IMR-90 (cell line): ENCODE measurements around the gene PILRB. TPM values are rescaled to one million over a fixed set of nuclear protein-coding genes. Genes with fewer than 3 reads are reported as not detected.

Experiments
- ATAC-seq: fragments of 200-7000 bp; cut with Tn5 transposase; 2 replicates; pipeline ENCODE4 v1.9.1; 2020; ENCODE audit warnings: low read depth, mild to moderate bottlenecking, moderate library complexity
- BruUV-seq: library from RNA; stranded (reverse); fragments of 400-500 nt; replicated peaks from 2 replicates; lab custom pipeline; 2021; lab: Mats Ljungman, UMichigan
- CTCF ChIA-PET: fragments of 300-600 bp; formaldehyde crosslinking; extraction: SDS; loops from one replicate; lab custom pipeline; 2021; ENCODE audit warnings: antibody characterized with exemption; lab: Yijun Ruan, JAX
- POLR2A ChIA-PET: fragments of 300-600 bp; sonication (Branson Sonifier 250); formaldehyde crosslinking; loops from one replicate; lab custom pipeline; 2022; ENCODE audit warnings: antibody characterized with exemption; ENCODE audit not compliant: unreplicated experiment; lab: Charles Lee
- DNase-seq: peaks from one replicate; pipeline ENCODE4 v3.0.0; 2013
- H2AFZ ChIP-seq: replicated peaks from 2 replicates; pipeline ENCODE3; 2013; ENCODE audit warnings: low read length, mild to moderate bottlenecking; ENCODE audit not compliant: poor library complexity
- H2AK5ac ChIP-seq: 2 replicates; pipeline ENCODE4 v1.6.1; 2013; ENCODE audit warnings: low read depth, low read length, inconsistent platforms
- H2AK9ac ChIP-seq: replicated peaks from 2 replicates; pipeline ENCODE3; 2013; ENCODE audit warnings: mild to moderate bottlenecking, low read depth, low read length, moderate library complexity; ENCODE audit not compliant: poor library complexity
- H2BK120ac ChIP-seq: 2 replicates; pipeline ENCODE4 v1.6.1; 2013; ENCODE audit warnings: low read depth, low read length, inconsistent platforms
- H2BK15ac ChIP-seq: 3 replicates; pipeline ENCODE4 v1.6.1; 2013; ENCODE audit warnings: low read depth, low read length, inconsistent platforms
- H2BK20ac ChIP-seq: 2 replicates; pipeline ENCODE4 v1.6.1; 2013; ENCODE audit warnings: low read depth, mild to moderate bottlenecking, inconsistent platforms, low read length, moderate library complexity
- H2BK5ac ChIP-seq: 2 replicates; pipeline ENCODE4 v1.6.1; 2013; ENCODE audit warnings: mild to moderate bottlenecking, low read depth, low read length, inconsistent platforms; ENCODE audit not compliant: poor library complexity, severe bottlenecking
- H3K14ac ChIP-seq: replicated peaks from 2 replicates; pipeline ENCODE4 v1.6.1; 2013; ENCODE audit warnings: low read depth, low read length, inconsistent platforms
- H3K18ac ChIP-seq: 2 replicates; pipeline ENCODE4 v1.6.1; 2013; ENCODE audit warnings: low read depth, low read length, control low read depth
- H3K23ac ChIP-seq: 2 replicates; pipeline ENCODE4 v1.6.1; 2013; ENCODE audit warnings: low read depth, low read length, inconsistent platforms
- H3K27ac ChIP-seq: 2 replicates; pipeline ENCODE4 v1.5.1; 2013; ENCODE audit warnings: mild to moderate bottlenecking, control low read depth, low read length; ENCODE audit not compliant: insufficient read depth
- H3K27me3 ChIP-seq: 2 replicates; pipeline ENCODE4 v1.6.1; 2013; ENCODE audit warnings: low read length; ENCODE audit not compliant: control insufficient read depth, insufficient read depth
- H3K36me3 ChIP-seq: 2 replicates; pipeline ENCODE4 v1.6.1; 2013; ENCODE audit warnings: low read length, mixed read lengths; ENCODE audit not compliant: control insufficient read depth, insufficient read depth
- H3K4ac ChIP-seq: 2 replicates; pipeline ENCODE4 v1.6.1; 2013; ENCODE audit warnings: low read depth, low read length, inconsistent platforms
- H3K4me1 ChIP-seq: 2 replicates; pipeline ENCODE4 v1.6.1; 2013; ENCODE audit warnings: low read length, mixed read lengths; ENCODE audit not compliant: control insufficient read depth, insufficient read depth
- H3K4me2 ChIP-seq: 2 replicates; pipeline ENCODE4 v1.6.1; 2013; ENCODE audit warnings: low read depth, mild to moderate bottlenecking, control low read depth, low read length, moderate library complexity
- H3K4me3 ChIP-seq: 2 replicates; pipeline ENCODE4 v1.5.1; 2013; ENCODE audit warnings: low read depth, mild to moderate bottlenecking, control low read depth, low read length, moderate library complexity; ENCODE audit not compliant: insufficient read depth
- H3K56ac ChIP-seq: 2 replicates; pipeline ENCODE4 v1.6.1; 2013; ENCODE audit warnings: low read length, inconsistent platforms; ENCODE audit not compliant: insufficient read depth; ENCODE audit errors: extremely low read depth
- H3K79me1 ChIP-seq, 2 experiments: 2 replicates each; pipeline ENCODE4 v1.6.1; 2013; ENCODE audit warnings: low read length in 2 of 2, inconsistent platforms in 1 of 2, low read depth in 1 of 2
- H3K9ac ChIP-seq: 2 replicates; pipeline ENCODE4 v1.6.1; 2013; ENCODE audit warnings: low read depth, low read length, control low read depth
- H3K9me1 ChIP-seq: 2 replicates; pipeline ENCODE4 v1.6.1; 2013; ENCODE audit warnings: low read length, inconsistent platforms; ENCODE audit not compliant: insufficient read depth
- H3K9me3 ChIP-seq: 2 replicates; pipeline ENCODE4 v1.6.1; 2013; ENCODE audit warnings: low read length; ENCODE audit not compliant: control insufficient read depth, insufficient read depth
- H4K20me1 ChIP-seq: 2 replicates; pipeline ENCODE4 v1.6.1; 2013; ENCODE audit warnings: low read length, inconsistent platforms; ENCODE audit not compliant: insufficient read depth
- H4K5ac ChIP-seq: 2 replicates; pipeline ENCODE4 v1.6.1; 2013; ENCODE audit warnings: mild to moderate bottlenecking, low read depth, low read length, control low read depth
- H4K8ac ChIP-seq, 2 experiments: 2 replicates each; pipeline ENCODE4 v1.6.1; 2013; ENCODE audit warnings: low read depth in 2 of 2, low read length in 2 of 2, control low read depth in 1 of 2, inconsistent platforms in 1 of 2
- H4K91ac ChIP-seq: 2 replicates; pipeline ENCODE4 v1.6.1; 2013; ENCODE audit warnings: low read depth, low read length, inconsistent platforms; ENCODE audit not compliant: insufficient read depth
- BHLHE40 ChIP-seq: fragments of 150-350 bp; IDR thresholded peaks from 2 replicates; pipeline ENCODE4 v1.6.1; 2016; ENCODE audit warnings: mild to moderate bottlenecking, low read depth, low read length
- FOS ChIP-seq: fragments of 150-350 bp; IDR thresholded peaks from 2 replicates; pipeline ENCODE4 v1.6.1; 2016; ENCODE audit warnings: low read depth, low read length
- MAFK ChIP-seq: IDR thresholded peaks from 2 replicates; pipeline ENCODE4 v1.6.1; 2012; ENCODE audit warnings: low read depth, low read length, improper control_type of control experiment
- MXI1 ChIP-seq: IDR thresholded peaks from 2 replicates; pipeline ENCODE4 v1.6.1; 2012; ENCODE audit warnings: low read depth, mild to moderate bottlenecking, low read length, moderate library complexity, borderline replicate concordance
- NFE2L2 ChIP-seq: fragments of 150-350 bp; IDR thresholded peaks from 2 replicates; pipeline ENCODE4 v1.6.1; 2016; ENCODE audit warnings: low read depth, mild to moderate bottlenecking, low read length
- RAD21 ChIP-seq: IDR thresholded peaks from 2 replicates; pipeline ENCODE4 v1.6.1; 2012; ENCODE audit warnings: low read length, improper control_type of control experiment
- RCOR1 ChIP-seq: IDR thresholded peaks from 2 replicates; pipeline ENCODE4 v1.6.1; 2012; ENCODE audit warnings: mild to moderate bottlenecking, low read length, improper control_type of control experiment; ENCODE audit not compliant: insufficient replicate concordance
- USF2 ChIP-seq: fragments of 150-350 bp; IDR thresholded peaks from 2 replicates; pipeline ENCODE4 v1.6.1; 2017; ENCODE audit warnings: mild to moderate bottlenecking, antibody characterized with exemption, low read length, low read depth
- WGBS, 2 experiments: methylation state at CpG; one replicate each; pipeline versions ENCODE4 v1.1.5 to v1.1.7; 2013; ENCODE audit warnings: missing lambda C conversion rate in 2 of 2; ENCODE audit not compliant: insufficient read length in 1 of 2; ENCODE audit errors: extremely low coverage in 2 of 2; 5-methylcytosine and 5-hydroxymethylcytosine counted together
- dilution Hi-C: fragments of 300-500 bp; cut with HindIII; formaldehyde crosslinking; loops from one replicate; pipeline ENCODE4 v1.14.3; 2018; ENCODE audit warnings: low sequenced_read_pairs; ENCODE audit not compliant: unreplicated experiment
- in situ Hi-C: fragments of 300-500 bp; cut with MboI; formaldehyde crosslinking; loops from 3 replicates; pipeline ENCODE4 v1.14.3; 2019; ENCODE audit warnings: low sequenced_read_pairs, inconsistent platforms, mixed read lengths
- intact Hi-C: fragments of 100-400 bp; cut with micrococcal nuclease; formaldehyde crosslinking; loops from 2 replicates; pipeline ENCODE4 v1.10.0; 2022
- polyA plus RNA-seq, 3 experiments: library from polyadenylated mRNA; depleted of rRNA; stranded (reverse); fragments of >200 nt; gene quantifications; 2 replicates each; pipeline ENCODE4 v1.2.3, GENCODE V29; 2012; ENCODE audit warnings: low replicate concordance in 1 of 3
- total RNA-seq: library from RNA; depleted of rRNA; stranded (reverse); fragments of >200 nt; gene quantifications from 2 replicates; pipeline ENCODE4 v1.2.3, GENCODE V29; 2012
- TF ChIP-seq, protein P1 (sequence below): conservative IDR thresholded peaks from 2 replicates; pipeline ENCODE4 v1.5.1; 2012; ENCODE audit warnings: mild to moderate bottlenecking, low read depth, low read length, improper control_type of control experiment
- TF ChIP-seq, protein P2 (sequence below): fragments of 150-350 bp; IDR thresholded peaks from 2 replicates; pipeline ENCODE4 v1.6.1; 2016; ENCODE audit warnings: low read depth, mild to moderate bottlenecking, low read length, moderate library complexity, borderline replicate concordance

The PILRB gene
- total and polyA plus RNA-seq, 2 of the 4 experiments (the other 2 are of a cell fraction), result 3.4 to 22.2 TPM

DNA sequence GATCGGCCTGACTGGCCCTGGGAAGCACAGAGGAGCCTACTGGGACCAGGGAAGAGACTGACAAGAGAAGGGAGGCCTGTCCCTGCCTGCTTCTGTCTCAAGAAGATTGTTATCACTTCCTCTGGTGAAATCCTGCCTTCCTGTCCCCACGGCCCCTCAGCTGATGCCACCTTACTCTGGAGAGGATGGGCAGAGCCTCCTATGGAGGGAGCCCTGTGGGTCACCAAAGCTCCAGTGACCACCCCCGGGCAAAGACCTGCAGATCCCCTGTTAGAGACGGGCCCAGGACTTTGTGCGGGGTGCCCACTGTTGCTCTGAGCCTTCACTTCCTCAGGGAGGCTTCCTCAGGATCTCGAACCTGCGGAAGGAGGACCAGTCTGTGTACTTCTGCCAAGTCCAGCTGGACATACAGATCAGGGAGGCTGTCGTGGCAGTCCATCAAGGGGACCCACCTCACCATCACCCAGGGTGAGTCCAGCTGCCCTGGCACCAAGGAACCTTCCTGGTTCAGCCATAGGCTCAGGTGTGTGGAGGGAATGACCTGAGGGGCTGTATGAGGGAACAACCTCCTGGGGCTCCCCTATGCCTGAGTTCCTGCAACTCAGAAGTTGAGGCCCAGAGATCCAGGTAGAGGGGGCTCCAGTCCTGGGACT is 1.4 kb upstream of the PILRB start:
- CTCF ChIA-PET, result interaction anchor here (1.4 kb wide), 1 partner anchor 51 kb away, joined by 4 read pairs; no protein-coding TSS in a partner anchor
- Histone ChIP-seq H3K4ac (no peak overlapping the region), H4K5ac (no peak overlapping the region), H3K18ac (no peak overlapping the region), H4K20me1 (no peaks in the 10 kb centered on the region; the same call in 1 of the 2 replicates), H3K27ac (no peak overlapping the region), H3K23ac (no peak overlapping the region), H4K8ac (no peak overlapping the region), H2AK5ac (no peak overlapping the region), H2BK120ac (no peak overlapping the region), H2BK5ac (no peak overlapping the region), H3K79me1 (peaks cover under 1 to 5% of the 10 kb centered on the region in 2 experiments; a peak in 1 of 4 replicates), H2BK20ac (no peak overlapping the region), H3K36me3 (peaks cover 75% of the 10 kb centered on the region), H4K91ac (no peak overlapping the region), H2BK15ac (no peak overlapping the region), H3K9ac (no peak overlapping the region), H3K9me1 (no peaks in the 10 kb centered on the region), H2AFZ (no peak overlapping the region), H3K9me3 (no peaks in the 10 kb centered on the region), H3K4me2 (no peak overlapping the region), H3K4me3 (no peak overlapping the region), H2AK9ac (no peak overlapping the region), H3K14ac (no peak overlapping the region), H3K4me1 (no peaks in the 10 kb centered on the region), H3K27me3 (no peaks in the 10 kb centered on the region), H3K56ac (no peak overlapping the region)
- intact Hi-C loops (no loop called here), in situ Hi-C loops (no loop called here), dilution Hi-C loops (no loop called here)
- ATAC-seq (no peak), DNase-seq (no peak)
- no TSS peak for BruUV-seq
- TF ChIP-seq USF2, result no peak
- TF ChIP-seq NFE2L2, result no peak
- no peak for TF ChIP-seq MXI1
- TF ChIP-seq, protein P1, sequence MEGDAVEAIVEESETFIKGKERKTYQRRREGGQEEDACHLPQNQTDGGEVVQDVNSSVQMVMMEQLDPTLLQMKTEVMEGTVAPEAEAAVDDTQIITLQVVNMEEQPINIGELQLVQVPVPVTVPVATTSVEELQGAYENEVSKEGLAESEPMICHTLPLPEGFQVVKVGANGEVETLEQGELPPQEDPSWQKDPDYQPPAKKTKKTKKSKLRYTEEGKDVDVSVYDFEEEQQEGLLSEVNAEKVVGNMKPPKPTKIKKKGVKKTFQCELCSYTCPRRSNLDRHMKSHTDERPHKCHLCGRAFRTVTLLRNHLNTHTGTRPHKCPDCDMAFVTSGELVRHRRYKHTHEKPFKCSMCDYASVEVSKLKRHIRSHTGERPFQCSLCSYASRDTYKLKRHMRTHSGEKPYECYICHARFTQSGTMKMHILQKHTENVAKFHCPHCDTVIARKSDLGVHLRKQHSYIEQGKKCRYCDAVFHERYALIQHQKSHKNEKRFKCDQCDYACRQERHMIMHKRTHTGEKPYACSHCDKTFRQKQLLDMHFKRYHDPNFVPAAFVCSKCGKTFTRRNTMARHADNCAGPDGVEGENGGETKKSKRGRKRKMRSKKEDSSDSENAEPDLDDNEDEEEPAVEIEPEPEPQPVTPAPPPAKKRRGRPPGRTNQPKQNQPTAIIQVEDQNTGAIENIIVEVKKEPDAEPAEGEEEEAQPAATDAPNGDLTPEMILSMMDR, result no peak
- no peak for TF ChIP-seq FOS
- TF ChIP-seq RCOR1, result no peak
- TF ChIP-seq MAFK, result no peak
- no peak for TF ChIP-seq BHLHE40
- no peak for TF ChIP-seq RAD21
- TF ChIP-seq, protein P2, sequence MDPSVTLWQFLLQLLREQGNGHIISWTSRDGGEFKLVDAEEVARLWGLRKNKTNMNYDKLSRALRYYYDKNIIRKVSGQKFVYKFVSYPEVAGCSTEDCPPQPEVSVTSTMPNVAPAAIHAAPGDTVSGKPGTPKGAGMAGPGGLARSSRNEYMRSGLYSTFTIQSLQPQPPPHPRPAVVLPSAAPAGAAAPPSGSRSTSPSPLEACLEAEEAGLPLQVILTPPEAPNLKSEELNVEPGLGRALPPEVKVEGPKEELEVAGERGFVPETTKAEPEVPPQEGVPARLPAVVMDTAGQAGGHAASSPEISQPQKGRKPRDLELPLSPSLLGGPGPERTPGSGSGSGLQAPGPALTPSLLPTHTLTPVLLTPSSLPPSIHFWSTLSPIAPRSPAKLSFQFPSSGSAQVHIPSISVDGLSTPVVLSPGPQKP, result no peak
- WGBS, 2 experiments, result 100% methylated on average over 1 of the region's 8 CpGs; no CpG with 5 or more reads in 1 of the 2 experiments
- POLR2A ChIA-PET, result no interaction called here
